Common myeloid progenitor, CD34-positive (primary cell): ENCODE data around the gene PLOD1.

ENCODE experiments used
- CTCF ChIA-PET: fragments of 350-600 bp; sonication (Branson Sonifier 250); formaldehyde crosslinking; loops from one replicate; lab custom pipeline; 2021; ENCODE audit warnings: antibody characterized with exemption; lab: Charles Lee
- POLR2A ChIA-PET: fragments of 350-600 bp; sonication (Branson Sonifier 250); formaldehyde crosslinking; loops from one replicate; lab custom pipeline; 2021; ENCODE audit warnings: antibody characterized with exemption; lab: Charles Lee
- DNase-seq, 3 donors: peaks; one replicate each; pipeline versions ENCODE4 v3.0.0 to v3.0.0-alpha.2; 2013
- H3K27ac ChIP-seq, 2 experiments: 1 replicate in 1 of 2; 2 replicates in 1 of 2; pipeline ENCODE4 v1.7.0; 2013; ENCODE audit warnings: inconsistent platforms in 2 of 2, low read length in 2 of 2, mild to moderate bottlenecking in 2 of 2, low read depth in 1 of 2, moderate library complexity in 1 of 2; ENCODE audit not compliant: severe bottlenecking in 2 of 2, insufficient read depth in 1 of 2, poor library complexity in 1 of 2
- H3K27me3 ChIP-seq, 5 experiments: replicated peaks in 2 of 5; 1 replicate in 3 of 5; 2 replicates in 2 of 5; pipeline versions ENCODE4 v1.6.1 to v1.7.0; 2013; ENCODE audit warnings: low read length in 4 of 5, mild to moderate bottlenecking in 2 of 5, moderate library complexity in 2 of 5, inconsistent platforms in 1 of 5; ENCODE audit not compliant: insufficient read depth in 5 of 5, control insufficient read depth in 4 of 5
- H3K36me3 ChIP-seq, 4 experiments: 1 replicate in 2 of 4; 2 replicates in 2 of 4; pipeline versions ENCODE4 v1.6.1 to v1.7.0; 2013; ENCODE audit warnings: low read length in 3 of 4, control low read depth in 1 of 4, mild to moderate bottlenecking in 1 of 4; ENCODE audit not compliant: control insufficient read depth in 4 of 4, insufficient read depth in 4 of 4
- H3K4me1 ChIP-seq, 4 experiments: 1 replicate in 3 of 4; 2 replicates in 1 of 4; pipeline versions ENCODE4 v1.6.1 to v1.7.1; 2013; ENCODE audit warnings: low read length in 3 of 4, mild to moderate bottlenecking in 3 of 4, control low read depth in 1 of 4, inconsistent platforms in 1 of 4, moderate library complexity in 1 of 4; ENCODE audit not compliant: control insufficient read depth in 4 of 4, insufficient read depth in 4 of 4; ENCODE audit errors: control extremely low read depth in 1 of 4
- H3K4me3 ChIP-seq, 7 experiments: 1 replicate in 4 of 7; 2 replicates in 3 of 7; pipeline versions ENCODE4 v1.5.1 to v1.7.0; 2013; ENCODE audit warnings: mild to moderate bottlenecking in 7 of 7, low read length in 6 of 7, moderate library complexity in 6 of 7, inconsistent platforms in 2 of 7, low read depth in 2 of 7, control low read depth in 1 of 7; ENCODE audit not compliant: insufficient read depth in 4 of 7, control insufficient read depth in 1 of 7; ENCODE audit errors: extremely low read depth in 1 of 7
- H3K9me3 ChIP-seq, 5 experiments: 1 replicate in 4 of 5; 2 replicates in 1 of 5; pipeline versions ENCODE4 v1.6.1 to v1.7.1; 2013; ENCODE audit warnings: low read length in 4 of 5, mild to moderate bottlenecking in 2 of 5, inconsistent platforms in 1 of 5, low read depth in 1 of 5, moderate library complexity in 1 of 5; ENCODE audit not compliant: control insufficient read depth in 4 of 5, insufficient read depth in 2 of 5; ENCODE audit errors: control extremely low read depth in 1 of 5
- WGBS: methylation state at CpG from one replicate; pipeline ENCODE4 v1.1.5; 2013; ENCODE audit not compliant: insufficient coverage; 5-methylcytosine and 5-hydroxymethylcytosine counted together

PLOD1 gene

DNA sequence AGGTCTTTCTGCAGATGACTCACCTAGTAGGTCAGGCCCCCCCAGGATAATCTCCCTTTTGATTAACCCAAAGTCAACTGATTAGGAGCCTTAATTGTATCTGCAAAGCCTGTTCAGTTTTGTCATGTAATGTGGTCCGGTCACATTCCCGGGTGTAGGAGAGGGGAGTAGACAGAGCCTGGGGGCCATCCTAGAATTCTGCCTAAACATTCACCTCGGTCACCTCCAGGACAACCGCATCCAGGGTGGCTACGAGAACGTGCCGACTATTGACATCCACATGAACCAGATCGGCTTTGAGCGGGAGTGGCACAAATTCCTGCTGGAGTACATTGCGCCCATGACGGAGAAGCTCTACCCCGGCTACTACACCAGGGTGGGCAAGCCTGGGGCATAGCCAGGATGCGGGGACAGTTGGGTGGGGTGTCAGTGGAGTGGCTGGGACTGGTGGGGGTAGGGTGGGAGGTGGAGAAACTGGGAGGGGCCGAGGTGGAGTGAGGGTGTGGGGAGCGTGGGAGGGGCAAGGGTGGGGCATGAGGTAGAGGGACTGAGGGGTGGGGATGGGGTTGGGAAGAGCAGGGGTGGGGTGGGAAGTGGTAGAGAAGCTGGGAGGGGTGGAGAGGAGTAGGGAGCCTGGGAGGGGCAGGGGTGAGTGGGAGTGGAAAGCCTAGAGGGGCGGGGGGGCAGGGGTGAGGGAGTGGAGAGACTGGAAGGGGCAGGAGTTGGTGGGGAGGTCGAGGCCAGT, 36.1 kb downstream of the PLOD1 start:
- no peak for DNase-seq
- Histone ChIP-seq H3K9me3 (no peaks in the 10 kb centered on the region), H3K27me3 (no peaks in the 10 kb centered on the region), H3K4me3 (no peak overlapping the region), H3K36me3 (peaks cover 2 to 26% (median 15%) of the 10 kb centered on the region in 4 experiments), H3K4me1 (peaks cover 0 to 18% (median 7%) of the 10 kb centered on the region in 4 experiments), H3K27ac (no peak overlapping the region)
- ChIA-PET POLR2A (no interaction called here), CTCF (interaction anchor here (0.6 to 1.4 kb wide), 2 partner anchors 131 to 132 kb away, joined by 3 read pairs; no protein-coding TSS in a partner anchor)
- WGBS, result over 99% methylated on average over 13 of the region's 17 CpGs

DNA sequence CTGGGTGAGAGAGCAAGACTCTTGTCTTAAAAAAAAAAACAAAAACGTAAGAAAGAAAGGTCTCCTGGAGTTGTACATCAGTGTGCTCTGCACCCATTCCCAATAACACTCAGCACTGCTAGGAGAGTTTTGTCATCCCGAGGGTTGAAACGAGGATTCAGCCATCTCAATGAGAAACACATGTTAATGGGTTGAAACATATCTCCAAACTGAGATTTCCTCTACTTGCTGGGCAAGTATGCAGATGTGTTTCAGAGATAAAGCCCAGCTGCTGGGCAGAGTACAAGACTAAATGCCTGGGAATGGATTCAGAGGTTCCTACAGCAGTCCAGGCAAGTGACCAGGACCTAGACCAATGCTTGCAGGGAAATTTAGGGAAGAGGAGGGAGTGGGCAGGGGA, 43.1 kb downstream of the PLOD1 start:
- H3K36me3 ChIP-seq, result peaks cover 0 to 25% (median 13%) of the 10 kb centered on the region in 4 experiments
- POLR2A ChIA-PET, result no interaction called here
- H3K4me3 ChIP-seq, result no peak overlapping the region
- H3K27me3 ChIP-seq, result no peaks in the 10 kb centered on the region
- H3K4me1 ChIP-seq, result peaks cover 3 to 34% (median 23%) of the 10 kb centered on the region in 4 experiments
- no peak for DNase-seq
- H3K27ac ChIP-seq, result no peak overlapping the region
- CTCF ChIA-PET, result no interaction called here
- 91% methylated on average over 3 of the region's 3 CpGs for WGBS
- no peaks in the 10 kb centered on the region for H3K9me3 ChIP-seq

DNA sequence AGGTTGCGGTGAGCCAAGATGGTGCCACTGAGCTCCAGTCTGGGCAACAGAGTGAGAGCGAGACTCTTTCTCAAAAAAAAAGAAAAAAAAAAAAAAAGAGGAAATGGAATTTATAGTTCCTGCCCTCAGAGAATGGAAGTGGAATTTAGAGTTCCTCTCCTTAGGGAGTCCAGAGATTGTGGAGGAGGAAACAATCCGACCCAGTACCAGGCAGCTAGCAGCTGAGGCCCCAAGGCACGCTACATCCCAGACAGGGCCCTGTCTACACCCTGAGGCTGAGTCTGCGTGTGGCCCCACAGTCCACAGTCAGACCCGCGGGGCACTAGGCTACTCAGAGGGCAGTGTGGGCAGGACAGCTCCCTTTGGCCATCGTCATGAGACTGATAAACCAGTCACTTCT, 43.8 kb downstream of the PLOD1 start:
- WGBS, result 90% methylated on average over 6 of the region's 8 CpGs
- peaks cover under 1 to 31% (median 19%) of the 10 kb centered on the region in 4 experiments for H3K36me3 ChIP-seq
- ChIA-PET CTCF (no interaction called here), POLR2A (interaction anchor here (1.2 kb wide), 1 partner anchor 70 kb away, joined by 9 read pairs; no protein-coding TSS in a partner anchor)
- no peak overlapping the region for H3K27ac ChIP-seq
- no peak overlapping the region for H3K4me3 ChIP-seq
- H3K27me3 ChIP-seq, result no peaks in the 10 kb centered on the region
- no peak for DNase-seq
- no peaks in the 10 kb centered on the region for H3K9me3 ChIP-seq
- peaks cover 3 to 27% (median 17%) of the 10 kb centered on the region in 4 experiments for H3K4me1 ChIP-seq

DNA sequence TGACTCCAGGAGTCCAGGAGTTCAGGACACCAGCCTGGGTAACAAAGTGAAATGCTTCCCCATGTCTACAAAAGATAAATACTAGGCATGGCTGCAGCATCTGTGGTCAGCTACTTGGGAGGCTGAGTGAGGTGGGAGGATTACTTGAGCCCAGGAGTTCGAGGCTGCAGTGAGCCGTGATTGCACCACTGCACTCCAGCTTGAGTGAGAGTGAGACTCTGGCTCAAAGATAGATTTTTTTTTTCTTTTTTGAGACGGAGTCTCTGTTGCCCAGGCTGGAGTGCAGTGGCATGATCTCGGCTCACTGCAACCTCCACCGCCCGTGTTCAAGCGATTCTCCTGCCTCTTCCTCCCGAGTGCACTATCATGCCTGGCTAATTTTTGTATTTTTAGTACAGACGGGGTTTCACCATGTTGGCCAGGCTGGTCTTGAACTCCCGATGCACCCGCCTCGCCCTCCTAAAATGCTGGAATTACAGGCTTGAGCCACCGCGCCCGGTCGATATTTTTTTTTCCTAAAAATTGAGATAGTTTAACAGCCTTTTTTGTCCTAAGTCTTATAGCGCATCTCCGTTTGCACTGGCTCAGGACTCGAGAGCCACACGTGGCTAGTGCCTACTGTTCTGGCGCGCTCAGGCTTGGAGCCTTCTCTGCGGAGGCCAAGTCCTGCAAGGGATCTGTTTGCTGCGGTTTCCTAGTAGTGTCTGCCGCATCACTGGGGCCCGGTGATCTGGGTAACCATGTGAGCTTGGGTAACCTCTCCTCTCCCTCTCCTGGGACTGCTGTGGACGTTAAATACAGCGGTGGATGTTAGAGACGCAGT, 44.7 kb downstream of the PLOD1 start:
- no peaks in the 10 kb centered on the region for H3K9me3 ChIP-seq
- CTCF ChIA-PET, result interaction anchor here (1.0 to 3.7 kb wide), 2 partner anchors 65 to 71 kb away, joined by 3 to 16 read pairs; no protein-coding TSS in a partner anchor
- no peaks in the 10 kb centered on the region for H3K27me3 ChIP-seq
- H3K4me3 ChIP-seq, result peak overlapping the region in 6 of 7 experiments; percentile 82 to 99 (median 93)
- no peak for DNase-seq
- peak overlapping the region in 1 of 2 experiments; percentile 92 for H3K27ac ChIP-seq
- 78% methylated on average over 27 of the region's 29 CpGs for WGBS
- H3K36me3 ChIP-seq, result peaks cover 8 to 36% (median 26%) of the 10 kb centered on the region in 4 experiments
- H3K4me1 ChIP-seq, result peaks cover 3 to 24% (median 17%) of the 10 kb centered on the region in 4 experiments
- POLR2A ChIA-PET, result interaction anchor here (1.2 to 8.0 kb wide), 2 partner anchors 70 to 71 kb away, joined by 9 to 74 read pairs; no protein-coding TSS in a partner anchor

DNA sequence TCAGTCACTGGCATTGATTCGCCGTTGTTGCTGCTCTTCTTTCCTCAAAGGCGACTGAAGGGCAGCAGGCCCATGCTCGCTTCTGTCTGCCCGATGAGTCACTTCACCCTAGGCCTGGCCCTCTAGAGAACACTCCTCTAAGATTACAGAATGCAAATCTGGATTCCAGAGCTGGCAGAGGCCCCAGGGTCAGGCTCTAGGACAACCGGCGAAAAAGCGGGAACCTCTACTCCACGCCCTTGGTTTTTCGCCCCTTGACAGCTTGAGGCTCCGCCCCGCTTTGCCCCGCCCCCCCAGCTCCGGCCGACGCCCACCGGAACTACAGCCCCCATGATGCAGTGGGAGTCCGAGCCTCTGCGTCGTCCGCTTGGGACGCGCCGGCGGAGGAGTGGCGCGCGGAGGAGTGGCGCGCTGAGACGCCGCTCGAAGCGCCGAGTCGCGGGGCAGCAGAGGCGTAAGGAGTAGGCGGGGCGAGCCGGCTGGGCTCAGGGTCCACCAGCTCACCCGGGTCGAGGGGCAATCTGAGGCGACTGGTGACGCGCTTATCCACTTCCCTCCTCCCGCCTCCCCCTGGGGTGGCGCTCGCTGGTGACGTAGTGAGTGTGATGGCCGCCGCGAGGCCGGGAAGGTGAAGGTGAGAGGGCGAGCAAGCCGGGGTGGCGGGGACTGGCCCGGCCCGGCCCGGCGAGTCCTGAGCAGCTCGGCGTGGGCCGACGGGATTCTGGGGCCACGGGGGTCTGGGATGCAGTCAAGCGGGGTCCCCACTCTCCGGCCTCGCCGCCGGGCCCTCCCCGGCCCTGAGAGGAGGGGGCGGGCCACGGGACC, 45.5 kb downstream of the PLOD1 start, which contains the start of gene MFN2:
MFN2 (plus strand) TSS at position 594 of the 825 bp plus-strand sequence. CDS start 8,725 bp downstream, outside the sequence.
- DNase-seq, result peak; percentile 97 to 99 (median 98)
- peaks cover 3 to 31% (median 17%) of the 10 kb centered on the region in 4 experiments for H3K4me1 ChIP-seq
- peaks cover 11 to 36% (median 25%) of the 10 kb centered on the region in 4 experiments for H3K36me3 ChIP-seq
- H3K27me3 ChIP-seq, result no peaks in the 10 kb centered on the region
- H3K27ac ChIP-seq, result peak within 1 kb of the TSS; percentile 88 to 92
- CTCF ChIA-PET, result interaction anchor here (0.8 to 3.7 kb wide), 5 partner anchors 15 to 141 kb away, joined by 3 to 16 read pairs (median 3); no protein-coding TSS in a partner anchor
- POLR2A ChIA-PET, result interaction anchor here (8.0 kb wide), 1 partner anchor 71 kb away, joined by 74 read pairs; no protein-coding TSS in a partner anchor
- H3K4me3 ChIP-seq, result peak within 1 kb of the TSS; percentile 82 to 99 (median 93)
- no peaks in the 10 kb centered on the region for H3K9me3 ChIP-seq
- 2% methylated on average over 56 of the region's 74 CpGs for WGBS

DNA sequence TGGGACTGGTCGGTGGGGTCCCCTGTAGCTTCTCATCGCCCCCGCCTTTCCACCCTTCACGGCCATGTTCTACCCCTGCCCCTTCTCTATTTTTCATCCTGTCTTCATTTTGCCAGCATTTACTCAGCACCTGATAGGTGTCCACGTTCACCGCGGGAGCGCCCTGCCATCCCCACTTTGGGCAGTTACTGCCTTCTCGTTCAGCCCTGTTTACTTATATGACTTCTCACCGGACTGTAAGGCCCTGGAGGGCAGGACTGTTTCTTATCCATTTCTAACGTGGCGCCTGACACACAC, 46.1 kb downstream of the PLOD1 start:
- no peak for DNase-seq
- H3K4me1 ChIP-seq, result peaks cover 3 to 33% (median 17%) of the 10 kb centered on the region in 4 experiments
- peak overlapping the region; percentile 88 to 92 for H3K27ac ChIP-seq
- no peaks in the 10 kb centered on the region for H3K27me3 ChIP-seq
- ChIA-PET CTCF (interaction anchor here (0.8 to 3.7 kb wide), 5 partner anchors 14 to 141 kb away, joined by 3 to 16 read pairs (median 3); no protein-coding TSS in a partner anchor), POLR2A (interaction anchor here (8.0 kb wide), 1 partner anchor 72 kb away, joined by 74 read pairs; no protein-coding TSS in a partner anchor)
- no peaks in the 10 kb centered on the region for H3K9me3 ChIP-seq
- peaks cover 11 to 34% (median 22%) of the 10 kb centered on the region in 4 experiments for H3K36me3 ChIP-seq
- peak overlapping the region; percentile 82 to 99 (median 93) for H3K4me3 ChIP-seq
- WGBS, result 2% methylated on average over 8 of the region's 12 CpGs
